Activated CD8-positive, alpha-beta T cell treated with anti-CD3 and anti-CD28 coated beads for 36 hours (primary cell): ENCODE measurements around the gene CHST15. TPM values are rescaled to one million over a fixed set of nuclear protein-coding genes. Genes with fewer than 3 reads are reported as not detected.

ENCODE experiments used
- ATAC-seq: fragments of 200-7000 bp; cut with Tn5 transposase; one replicate; pipeline ENCODE4 v1.10.0; 2021; ENCODE audit warnings: mild to moderate bottlenecking, moderate library complexity
- CTCF ChIA-PET: fragments of 350-600 bp; sonication (Branson Sonifier 250); formaldehyde crosslinking; loops from one replicate; lab custom pipeline; 2021; ENCODE audit warnings: antibody characterized with exemption; lab: Charles Lee
- POLR2A ChIA-PET: fragments of 350-600 bp; sonication (Branson Sonifier 250); formaldehyde crosslinking; loops from one replicate; lab custom pipeline; 2021; ENCODE audit warnings: antibody characterized with exemption; lab: Charles Lee
- DNase-seq: peaks from one replicate; pipeline ENCODE4 v3.0.0-alpha.2; 2020
- H3K27ac Mint-ChIP-seq: one replicate; pipeline ENCODE4 v1.8.0; 2021; ENCODE audit warnings: mild to moderate bottlenecking, mixed read lengths
- H3K27me3 Mint-ChIP-seq: one replicate; pipeline ENCODE4 v1.8.0; 2021; ENCODE audit warnings: mixed read lengths
- H3K36me3 Mint-ChIP-seq: one replicate; pipeline ENCODE4 v1.8.0; 2021; ENCODE audit warnings: low read depth, mixed read lengths
- H3K4me1 Mint-ChIP-seq: one replicate; pipeline ENCODE4 v1.8.0; 2021; ENCODE audit warnings: low read depth, mixed read lengths
- H3K4me3 Mint-ChIP-seq: one replicate; pipeline ENCODE4 v1.8.0; 2021; ENCODE audit warnings: mild to moderate bottlenecking, moderate library complexity, mixed read lengths
- H3K9me3 Mint-ChIP-seq: one replicate; pipeline ENCODE4 v1.8.0; 2021; ENCODE audit warnings: mixed read lengths
- intact Hi-C: fragments of 100-400 bp; cut with micrococcal nuclease; formaldehyde crosslinking; loops from one replicate; pipeline ENCODE4 v1.10.0; 2022
- total RNA-seq, 2 experiments: library from RNA; stranded (reverse); gene quantifications; one replicate each; pipeline ENCODE4 v1.2.3, GENCODE V29; 2021
- TF ChIP-seq, protein P1 (sequence below): fragments of 200-600 bp; IDR thresholded peaks from one replicate; pipeline ENCODE4 v1.8.0; 2022; ENCODE audit warnings: antibody characterized with exemption, mild to moderate bottlenecking

Gene CHST15
- total RNA-seq, 2 experiments from 2014 or later, result 0.36 to 0.81 TPM

- ChIA-PET CTCF (interaction anchor here (1.2 kb wide), 1 partner anchor 16 kb away, joined by 3 read pairs; no protein-coding TSS in a partner anchor), POLR2A (no interaction called here)
- no peaks in the 10 kb centered on the region for H3K27me3 Mint-ChIP-seq
- H3K9me3 Mint-ChIP-seq, result no peaks in the 10 kb centered on the region
- no peaks in the 10 kb centered on the region for H3K4me1 Mint-ChIP-seq
- TF ChIP-seq, protein P1, sequence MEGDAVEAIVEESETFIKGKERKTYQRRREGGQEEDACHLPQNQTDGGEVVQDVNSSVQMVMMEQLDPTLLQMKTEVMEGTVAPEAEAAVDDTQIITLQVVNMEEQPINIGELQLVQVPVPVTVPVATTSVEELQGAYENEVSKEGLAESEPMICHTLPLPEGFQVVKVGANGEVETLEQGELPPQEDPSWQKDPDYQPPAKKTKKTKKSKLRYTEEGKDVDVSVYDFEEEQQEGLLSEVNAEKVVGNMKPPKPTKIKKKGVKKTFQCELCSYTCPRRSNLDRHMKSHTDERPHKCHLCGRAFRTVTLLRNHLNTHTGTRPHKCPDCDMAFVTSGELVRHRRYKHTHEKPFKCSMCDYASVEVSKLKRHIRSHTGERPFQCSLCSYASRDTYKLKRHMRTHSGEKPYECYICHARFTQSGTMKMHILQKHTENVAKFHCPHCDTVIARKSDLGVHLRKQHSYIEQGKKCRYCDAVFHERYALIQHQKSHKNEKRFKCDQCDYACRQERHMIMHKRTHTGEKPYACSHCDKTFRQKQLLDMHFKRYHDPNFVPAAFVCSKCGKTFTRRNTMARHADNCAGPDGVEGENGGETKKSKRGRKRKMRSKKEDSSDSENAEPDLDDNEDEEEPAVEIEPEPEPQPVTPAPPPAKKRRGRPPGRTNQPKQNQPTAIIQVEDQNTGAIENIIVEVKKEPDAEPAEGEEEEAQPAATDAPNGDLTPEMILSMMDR, result no peak
- intact Hi-C loops, result no loop called here
- ATAC-seq (no peak), DNase-seq (no peak)
- H3K27ac Mint-ChIP-seq, result no peak overlapping the region
- no peaks in the 10 kb centered on the region for H3K36me3 Mint-ChIP-seq
- no peak overlapping the region for H3K4me3 Mint-ChIP-seq
These were observed 25.8 kb upstream of the CHST15 start for GRCh38 chr10:124119216-124119615.

DNA sequence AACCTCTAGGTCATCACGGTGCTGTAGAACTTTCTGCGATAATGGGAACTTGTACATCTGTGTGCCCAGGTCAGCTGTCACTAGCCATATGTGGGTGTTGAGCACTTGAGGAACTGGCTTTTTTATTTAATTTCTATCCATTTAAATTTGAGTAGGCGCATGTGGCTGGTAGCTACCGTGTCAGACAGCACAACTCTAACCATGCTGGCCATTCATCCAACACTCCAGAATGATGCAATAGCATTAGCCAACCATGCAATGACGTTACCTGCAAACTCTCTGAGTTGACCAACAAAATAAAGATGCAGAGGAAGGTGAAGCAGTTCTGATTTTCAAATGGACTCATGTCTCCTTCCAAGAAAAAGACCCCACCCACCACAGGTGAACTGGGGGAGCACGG is 24.4 kb upstream of the CHST15 start:
- Mint-ChIP-seq H3K36me3 (no peaks in the 10 kb centered on the region), H3K27ac (no peak overlapping the region), H3K27me3 (no peaks in the 10 kb centered on the region), H3K9me3 (no peaks in the 10 kb centered on the region), H3K4me3 (no peak overlapping the region), H3K4me1 (no peaks in the 10 kb centered on the region)
- ChIA-PET CTCF (no interaction called here), POLR2A (interaction anchor here (1.2 kb wide), 1 partner anchor 19 kb away, joined by 4 read pairs; no protein-coding TSS in a partner anchor)
- intact Hi-C loops, result no loop called here
- ATAC-seq, result no peak
- TF ChIP-seq, protein P1, result no peak
- DNase-seq, result no peak

DNA sequence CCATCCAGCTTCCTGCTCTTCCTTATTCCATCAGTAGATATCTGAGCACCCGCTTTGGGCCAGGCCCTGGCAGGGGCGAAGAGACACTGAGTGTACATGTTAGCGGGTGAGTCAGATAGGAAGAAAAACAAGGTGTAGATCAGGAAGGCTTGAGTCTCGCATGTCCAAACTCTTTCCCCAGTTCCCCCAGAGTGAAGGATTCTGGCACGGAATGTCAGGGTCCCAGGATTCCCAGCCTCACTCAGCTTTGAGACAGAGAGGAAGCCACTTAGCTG is 24.1 kb upstream of the CHST15 start:
- intact Hi-C loops, result no loop called here
- CTCF ChIA-PET, result no interaction called here
- no peaks in the 10 kb centered on the region for H3K27me3 Mint-ChIP-seq

GRCh38 chr10:124116771-124117510 is 23.5 kb upstream of the CHST15 start:
- POLR2A ChIA-PET, result interaction anchor here (0.6 to 1.2 kb wide), 2 partner anchors 18 to 78 kb away, joined by 3 to 4 read pairs; no protein-coding TSS in a partner anchor
- no peak for DNase-seq
- no peaks in the 10 kb centered on the region for H3K27me3 Mint-ChIP-seq
- H3K4me1 Mint-ChIP-seq, result no peaks in the 10 kb centered on the region
- H3K36me3 Mint-ChIP-seq, result no peaks in the 10 kb centered on the region
- intact Hi-C loops, result no loop called here
- no peak for ATAC-seq
- H3K9me3 Mint-ChIP-seq, result no peaks in the 10 kb centered on the region
- H3K27ac Mint-ChIP-seq, result no peak overlapping the region
- TF ChIP-seq, protein P1, result no peak
- H3K4me3 Mint-ChIP-seq, result no peak overlapping the region
- CTCF ChIA-PET, result no interaction called here

More for the DNA sequence above, 24.1 kb upstream of the CHST15 start:
- Mint-ChIP-seq H3K27ac (no peak overlapping the region), H3K9me3 (no peaks in the 10 kb centered on the region), H3K4me1 (no peaks in the 10 kb centered on the region), H3K4me3 (no peak overlapping the region), H3K36me3 (no peaks in the 10 kb centered on the region)
- no peak for DNase-seq
- POLR2A ChIA-PET, result interaction anchor here (0.6 to 1.2 kb wide), 2 partner anchors 18 to 78 kb away, joined by 3 to 4 read pairs; no protein-coding TSS in a partner anchor
- ATAC-seq, result no peak
- TF ChIP-seq, protein P1, result no peak

GRCh38 chr10:124114696-124115095 is 21.3 kb upstream of the CHST15 start:
- intact Hi-C loops, result no loop called here
- no peak for ATAC-seq
- Mint-ChIP-seq H3K27ac (no peak overlapping the region), H3K4me1 (no peaks in the 10 kb centered on the region), H3K27me3 (peaks cover 1% of the 10 kb centered on the region), H3K4me3 (no peak overlapping the region), H3K9me3 (no peaks in the 10 kb centered on the region), H3K36me3 (no peaks in the 10 kb centered on the region)
- TF ChIP-seq, protein P1, result no peak
- POLR2A ChIA-PET, result interaction anchor here (1.5 kb wide), 1 partner anchor 12 kb away, joined by 4 read pairs; no protein-coding TSS in a partner anchor
- DNase-seq, result no peak
- CTCF ChIA-PET, result no interaction called here
